Activated B cell treated with CpG ODN at 0.5 μM for 24 hours (primary cell): Measurements from ENCODE around the gene CPN2. TPM values are rescaled to one million over a fixed set of nuclear protein-coding genes. Genes with fewer than 3 reads are reported as not detected.

Source experiments
- ATAC-seq: fragments of 200-7000 bp; cut with Tn5 transposase; one replicate; pipeline ENCODE4 v1.10.0; 2021; ENCODE audit warnings: low read depth, mild to moderate bottlenecking, moderate library complexity
- CTCF ChIA-PET: fragments of 350-600 bp; sonication (Branson Sonifier 250); formaldehyde crosslinking; loops from one replicate; lab custom pipeline; 2021; ENCODE audit warnings: antibody characterized with exemption; lab: Charles Lee
- POLR2A ChIA-PET: fragments of 350-600 bp; sonication (Branson Sonifier 250); formaldehyde crosslinking; loops from one replicate; lab custom pipeline; 2021; ENCODE audit warnings: antibody characterized with exemption; lab: Charles Lee
- DNase-seq: peaks from one replicate; pipeline ENCODE4 v3.0.0; 2022
- H3K27ac Mint-ChIP-seq: one replicate; pipeline ENCODE4 v1.8.0; 2020; ENCODE audit warnings: mixed read lengths
- H3K27me3 Mint-ChIP-seq: one replicate; pipeline ENCODE4 v1.8.0; 2021; ENCODE audit warnings: mixed read lengths
- H3K36me3 Mint-ChIP-seq: one replicate; pipeline ENCODE4 v1.8.0; 2021; ENCODE audit warnings: low read depth, mixed read lengths
- H3K4me1 Mint-ChIP-seq: one replicate; pipeline ENCODE4 v1.8.0; 2021; ENCODE audit warnings: mixed read lengths
- H3K4me3 Mint-ChIP-seq: one replicate; pipeline ENCODE4 v1.8.0; 2020; ENCODE audit warnings: mild to moderate bottlenecking, mixed read lengths
- H3K9me3 Mint-ChIP-seq: one replicate; pipeline ENCODE4 v1.8.0; 2020; ENCODE audit warnings: mixed read lengths
- intact Hi-C: fragments of 100-400 bp; cut with micrococcal nuclease; formaldehyde crosslinking; loops from one replicate; pipeline ENCODE4 v1.15.1; 2024
- total RNA-seq: library from RNA; stranded (reverse); gene quantifications from 2 replicates; pipeline ENCODE4 v1.2.3, GENCODE V29; 2022
- TF ChIP-seq, protein P1 (sequence below): fragments of 200-600 bp; IDR thresholded peaks from one replicate; pipeline ENCODE4 v1.8.0; 2022; ENCODE audit warnings: antibody characterized with exemption, mild to moderate bottlenecking

CPN2 gene
- total RNA-seq, 1 donor from 2014 or later, result not detected

DNA sequence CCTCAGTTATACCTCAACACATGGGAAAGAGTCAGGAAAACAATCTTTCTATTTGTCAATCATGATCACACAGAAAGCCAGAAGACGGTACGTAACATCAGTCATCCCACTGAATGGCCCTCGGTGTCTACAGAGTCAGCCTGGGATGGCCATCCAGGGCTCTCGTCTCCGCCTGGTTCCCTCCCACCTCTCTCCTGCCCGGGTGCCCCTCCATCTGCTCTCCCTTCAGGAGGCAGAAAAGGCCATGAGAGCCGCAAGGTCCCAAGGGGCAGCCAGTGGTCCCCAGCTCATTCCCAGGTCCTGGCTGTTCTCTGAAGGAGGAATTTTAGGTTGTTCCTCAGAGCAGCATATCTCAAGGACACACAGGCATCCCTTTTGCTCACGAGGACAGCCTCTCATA is 22.8 kb upstream of the CPN2 start:
- no peak for DNase-seq
- no peak for ATAC-seq
- intact Hi-C loops, result no loop called here
- Mint-ChIP-seq H3K36me3 (no peaks in the 10 kb centered on the region), H3K9me3 (no peaks in the 10 kb centered on the region), H3K27ac (no peak overlapping the region), H3K4me3 (no peak overlapping the region), H3K27me3 (peaks cover 47% of the 10 kb centered on the region), H3K4me1 (no peaks in the 10 kb centered on the region)
- ChIA-PET CTCF (no interaction called here), POLR2A (no interaction called here)
- TF ChIP-seq, protein P1, sequence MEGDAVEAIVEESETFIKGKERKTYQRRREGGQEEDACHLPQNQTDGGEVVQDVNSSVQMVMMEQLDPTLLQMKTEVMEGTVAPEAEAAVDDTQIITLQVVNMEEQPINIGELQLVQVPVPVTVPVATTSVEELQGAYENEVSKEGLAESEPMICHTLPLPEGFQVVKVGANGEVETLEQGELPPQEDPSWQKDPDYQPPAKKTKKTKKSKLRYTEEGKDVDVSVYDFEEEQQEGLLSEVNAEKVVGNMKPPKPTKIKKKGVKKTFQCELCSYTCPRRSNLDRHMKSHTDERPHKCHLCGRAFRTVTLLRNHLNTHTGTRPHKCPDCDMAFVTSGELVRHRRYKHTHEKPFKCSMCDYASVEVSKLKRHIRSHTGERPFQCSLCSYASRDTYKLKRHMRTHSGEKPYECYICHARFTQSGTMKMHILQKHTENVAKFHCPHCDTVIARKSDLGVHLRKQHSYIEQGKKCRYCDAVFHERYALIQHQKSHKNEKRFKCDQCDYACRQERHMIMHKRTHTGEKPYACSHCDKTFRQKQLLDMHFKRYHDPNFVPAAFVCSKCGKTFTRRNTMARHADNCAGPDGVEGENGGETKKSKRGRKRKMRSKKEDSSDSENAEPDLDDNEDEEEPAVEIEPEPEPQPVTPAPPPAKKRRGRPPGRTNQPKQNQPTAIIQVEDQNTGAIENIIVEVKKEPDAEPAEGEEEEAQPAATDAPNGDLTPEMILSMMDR, result no peak

DNA sequence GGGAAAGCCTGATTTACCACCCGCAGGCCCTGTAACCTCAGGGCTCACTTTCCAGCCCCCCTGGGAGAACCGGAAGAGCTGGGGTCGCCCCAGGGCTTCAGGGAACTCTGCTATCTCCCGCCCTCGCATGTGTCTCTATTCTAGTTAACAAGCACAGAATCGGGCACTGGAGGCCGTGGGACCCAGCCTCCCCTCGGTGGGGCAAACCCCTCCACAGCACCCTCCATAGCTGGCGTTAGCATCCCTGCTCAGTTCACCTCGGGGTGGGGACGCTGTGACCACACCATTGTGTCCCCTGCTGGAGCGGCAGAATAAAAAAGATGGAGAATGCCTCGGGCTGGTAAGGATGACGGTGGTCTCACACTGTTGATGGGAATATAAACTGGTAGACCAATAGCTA is 21.9 kb upstream of the CPN2 start:
- Mint-ChIP-seq H3K4me1 (no peaks in the 10 kb centered on the region), H3K36me3 (no peaks in the 10 kb centered on the region), H3K4me3 (no peak overlapping the region), H3K27me3 (peaks cover 48% of the 10 kb centered on the region), H3K27ac (no peak overlapping the region), H3K9me3 (no peaks in the 10 kb centered on the region)
- TF ChIP-seq, protein P1, result no peak
- no peak for DNase-seq
- no peak for ATAC-seq
- intact Hi-C loops, result no loop called here
- ChIA-PET POLR2A (no interaction called here), CTCF (interaction anchor here (0.6 kb wide), 1 partner anchor 45 kb away, joined by 3 read pairs; no protein-coding TSS in a partner anchor)

DNA sequence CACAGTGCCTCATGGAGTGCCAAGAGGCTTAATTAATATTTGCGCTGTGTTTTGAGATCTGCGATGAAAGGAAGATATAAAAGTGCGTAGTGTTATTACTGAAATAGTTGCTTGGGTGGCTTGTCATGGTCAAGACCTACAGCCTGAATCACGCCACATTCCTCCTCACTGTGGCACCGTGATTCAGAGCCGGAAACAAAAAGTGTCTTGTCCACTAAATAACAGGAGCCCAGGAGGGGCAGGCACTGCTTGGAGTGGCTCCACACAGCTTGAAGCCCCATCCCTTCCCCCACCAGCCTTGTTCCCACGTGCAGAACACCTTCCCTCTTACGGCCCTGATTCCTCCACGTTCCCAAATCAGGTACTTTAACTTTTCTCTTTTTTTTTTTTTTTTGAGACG is 19.6 kb upstream of the CPN2 start:
- Mint-ChIP-seq H3K36me3 (no peaks in the 10 kb centered on the region), H3K4me3 (no peak overlapping the region), H3K9me3 (no peaks in the 10 kb centered on the region), H3K27me3 (peaks cover 43% of the 10 kb centered on the region), H3K27ac (no peak overlapping the region), H3K4me1 (no peaks in the 10 kb centered on the region)
- TF ChIP-seq, protein P1, result no peak
- POLR2A ChIA-PET, result no interaction called here
- CTCF ChIA-PET, result no interaction called here
- intact Hi-C loops, result no loop called here
- no peak for ATAC-seq
- no peak for DNase-seq

DNA sequence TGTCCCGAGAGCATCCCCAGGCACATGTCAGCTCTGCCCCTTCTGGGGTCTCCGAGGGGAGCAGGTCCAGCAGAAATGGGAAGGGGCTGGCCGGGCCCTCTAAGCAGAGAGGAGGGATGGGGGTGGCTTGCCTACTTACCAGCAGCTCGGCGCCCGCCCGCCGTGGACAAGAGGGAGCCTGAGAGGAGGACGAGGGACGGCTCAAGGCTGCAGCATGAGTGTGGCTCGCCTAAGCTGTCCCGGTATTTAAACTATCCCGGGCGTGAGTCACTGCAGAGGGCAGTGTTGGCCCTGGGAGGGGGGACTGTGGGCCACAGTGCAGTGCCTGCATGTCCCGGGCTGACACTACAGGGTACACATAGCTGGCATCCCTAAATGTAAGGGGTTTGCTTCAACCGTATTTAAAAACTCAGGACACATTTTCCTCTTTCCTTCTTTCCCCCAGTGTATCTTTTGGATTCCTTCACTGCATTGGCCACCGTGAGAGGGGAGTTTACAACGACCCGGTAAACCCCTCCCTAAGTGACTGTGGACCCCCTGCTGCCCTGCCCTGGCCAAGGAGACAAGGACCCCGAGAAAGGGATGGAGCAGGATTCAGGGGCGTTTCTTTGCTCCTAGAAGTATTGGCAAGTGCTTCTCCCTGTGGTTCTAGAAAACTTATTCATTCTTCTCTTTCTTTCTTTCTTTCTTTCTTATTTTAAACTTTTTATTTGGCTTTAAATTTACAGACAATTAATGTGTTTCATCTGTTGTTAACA is 18.6 kb upstream of the CPN2 start, which contains the start of gene LRRC15:
TSS of gene LRRC15 (minus strand) at position 222 of the 758 bp plus-strand sequence. CDS start 8,700 bp downstream, outside the sequence.
- no peak for ATAC-seq
- no peaks in the 10 kb centered on the region for H3K9me3 Mint-ChIP-seq
- H3K27me3 Mint-ChIP-seq, result peaks cover 37% of the 10 kb centered on the region
- no peak within 1 kb of the TSS for H3K27ac Mint-ChIP-seq
- no peak within 1 kb of the TSS for H3K4me3 Mint-ChIP-seq
- no peaks in the 10 kb centered on the region for H3K4me1 Mint-ChIP-seq
- ChIA-PET CTCF (no interaction called here), POLR2A (no interaction called here)
- DNase-seq, result no peak
- intact Hi-C loops, result no loop called here
- TF ChIP-seq, protein P1, result no peak
- no peaks in the 10 kb centered on the region for H3K36me3 Mint-ChIP-seq

DNA sequence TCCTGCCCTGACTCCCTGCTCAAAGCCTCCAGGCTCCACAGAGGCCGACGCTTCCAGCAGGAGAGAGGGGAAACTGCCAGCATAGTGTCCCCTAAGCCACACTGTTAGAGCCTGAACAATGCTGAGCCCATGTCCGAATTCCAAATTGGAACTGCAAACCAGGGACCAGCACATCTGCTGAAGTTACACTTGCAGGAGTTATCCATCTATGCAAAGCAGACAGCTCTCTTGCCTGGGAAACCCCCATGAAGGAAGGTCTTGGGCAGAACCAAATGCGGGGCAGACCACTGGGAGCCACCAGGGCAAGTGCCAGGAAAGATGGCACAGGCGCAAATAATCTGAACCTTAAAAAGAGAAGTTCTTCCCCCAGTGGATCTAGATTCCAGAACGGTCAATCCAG is 17.8 kb upstream of the CPN2 start:
- H3K9me3 Mint-ChIP-seq, result no peaks in the 10 kb centered on the region
- POLR2A ChIA-PET, result no interaction called here
- no peak for DNase-seq
- H3K4me3 Mint-ChIP-seq, result no peak overlapping the region
- no peak overlapping the region for H3K27ac Mint-ChIP-seq
- intact Hi-C loops, result no loop called here
- CTCF ChIA-PET, result no interaction called here
- TF ChIP-seq, protein P1, result no peak
- H3K27me3 Mint-ChIP-seq, result peaks cover 35% of the 10 kb centered on the region
- no peak for ATAC-seq
- H3K36me3 Mint-ChIP-seq, result no peaks in the 10 kb centered on the region
- H3K4me1 Mint-ChIP-seq, result no peaks in the 10 kb centered on the region
